Kidney (tissue), 14 donors: ENCODE measurements around the gene NAPB. TPM values are rescaled to one million over a fixed set of nuclear protein-coding genes. Genes with fewer than 3 reads are reported as not detected.
A peak's percentile ranks its signal among the peaks of the same experiment; 100 is the strongest.

ENCODE experiments used
- DNase-seq, 5 donors: peaks; one replicate each; pipeline ENCODE4 v3.0.0-alpha.2; 2013 to 2020
- FAIRE-seq: peaks from 2 replicates; lab custom pipeline; 2012; peaks lifted over from hg19 to GRCh38; lab: Jason Lieb, UNC
- H3K27ac ChIP-seq, 2 donors: one replicate each; pipeline ENCODE4 v1.7.0; 2013; ENCODE audit warnings: low read depth in 2 of 2, low read length in 2 of 2, inconsistent platforms in 1 of 2
- H3K27me3 ChIP-seq: one replicate; pipeline ENCODE4 v1.7.1; 2013; ENCODE audit warnings: low read length, inconsistent platforms; ENCODE audit not compliant: control insufficient read depth, insufficient read depth
- H3K36me3 ChIP-seq, 3 donors: one replicate each; pipeline versions ENCODE4 v1.7.0 to v1.7.1; 2013; ENCODE audit warnings: low read length in 3 of 3, control low read depth in 1 of 3, inconsistent platforms in 1 of 3; ENCODE audit not compliant: insufficient read depth in 3 of 3, control insufficient read depth in 2 of 3
- H3K4me1 ChIP-seq, 3 donors: one replicate each; pipeline versions ENCODE4 v1.7.0 to v1.7.1; 2013; ENCODE audit warnings: low read length in 3 of 3, inconsistent platforms in 1 of 3, low read depth in 1 of 3; ENCODE audit not compliant: control insufficient read depth in 2 of 3, insufficient read depth in 2 of 3
- H3K4me3 ChIP-seq, 3 donors: one replicate each; pipeline versions ENCODE4 v1.7.0 to v1.8.1; 2013; ENCODE audit warnings: low read length in 3 of 3, control low read depth in 1 of 3, inconsistent platforms in 1 of 3
- H3K9ac ChIP-seq, 3 donors: one replicate each; pipeline versions ENCODE4 v1.7.0 to v1.7.1; 2013; ENCODE audit warnings: low read length in 3 of 3, control low read depth in 1 of 3, inconsistent platforms in 1 of 3
- H3K9me3 ChIP-seq, 3 donors: one replicate each; pipeline versions ENCODE4 v1.7.0 to v1.7.1; 2013; ENCODE audit warnings: low read length in 3 of 3, control low read depth in 1 of 3, inconsistent platforms in 1 of 3; ENCODE audit not compliant: control insufficient read depth in 2 of 3, insufficient read depth in 1 of 3
- intact Hi-C: fragments of 100-400 bp; cut with DNase I; formaldehyde crosslinking; loops from one replicate; pipeline ENCODE4 v1.11.1; 2022
- polyA plus RNA-seq: library from polyadenylated mRNA; stranded (reverse); fragments of 350-450 nt; fragmentation: Illumina TruSeq; extraction: RNeasy Lipid Tissue Mini Kit (QIAGEN cat#74804); gene quantifications from one replicate; pipeline ENCODE4 v1.2.3, GENCODE V29; 2014; ENCODE audit warnings: low read depth, low replicate concordance; ENCODE audit not compliant: insufficient read depth
- total RNA-seq: library from RNA; stranded (reverse); fragmentation: NEBNext Ultra II Directional; extraction: Animal tissue kit (Norgen Biotek cat#: 25700); gene quantifications from one replicate; pipeline ENCODE4 v1.2.1, GENCODE V29; 2021
- TF ChIP-seq, protein P1 (sequence below): IDR thresholded peaks from 3 replicates; pipeline ENCODE4 v1.5.1; 2012; ENCODE audit warnings: mild to moderate bottlenecking, moderate library complexity, borderline replicate concordance; ENCODE audit not compliant: insufficient read depth; ENCODE audit errors: extremely low read depth
- donor health status: control.
- donor health status: control.
- donor health status: control.
- donor health status: control.
- donor health status: control.
- donor health status: DM: yes; HTN: yes; CAD: no.
- donor health status: Normal renal cell carcinoma (clear cell type).

NAPB gene
- total and polyA plus RNA-seq, 2 donors from 2014 or later, result 5.3 to 9.6 TPM

GRCh38 chr20:23442436-23442835 lies 21.1 kb upstream of the NAPB start:
- Histone ChIP-seq H3K4me1 (no peaks in the 10 kb centered on the region), H3K36me3 (no peaks in the 10 kb centered on the region), H3K9me3 (no peaks in the 10 kb centered on the region), H3K27ac (no peak overlapping the region), H3K27me3 (no peaks in the 10 kb centered on the region), H3K4me3 (no peak overlapping the region), H3K9ac (no peak overlapping the region)
- FAIRE-seq (no peak), DNase-seq (no peak)
- intact Hi-C loops, result no loop called here
- TF ChIP-seq, protein P1, sequence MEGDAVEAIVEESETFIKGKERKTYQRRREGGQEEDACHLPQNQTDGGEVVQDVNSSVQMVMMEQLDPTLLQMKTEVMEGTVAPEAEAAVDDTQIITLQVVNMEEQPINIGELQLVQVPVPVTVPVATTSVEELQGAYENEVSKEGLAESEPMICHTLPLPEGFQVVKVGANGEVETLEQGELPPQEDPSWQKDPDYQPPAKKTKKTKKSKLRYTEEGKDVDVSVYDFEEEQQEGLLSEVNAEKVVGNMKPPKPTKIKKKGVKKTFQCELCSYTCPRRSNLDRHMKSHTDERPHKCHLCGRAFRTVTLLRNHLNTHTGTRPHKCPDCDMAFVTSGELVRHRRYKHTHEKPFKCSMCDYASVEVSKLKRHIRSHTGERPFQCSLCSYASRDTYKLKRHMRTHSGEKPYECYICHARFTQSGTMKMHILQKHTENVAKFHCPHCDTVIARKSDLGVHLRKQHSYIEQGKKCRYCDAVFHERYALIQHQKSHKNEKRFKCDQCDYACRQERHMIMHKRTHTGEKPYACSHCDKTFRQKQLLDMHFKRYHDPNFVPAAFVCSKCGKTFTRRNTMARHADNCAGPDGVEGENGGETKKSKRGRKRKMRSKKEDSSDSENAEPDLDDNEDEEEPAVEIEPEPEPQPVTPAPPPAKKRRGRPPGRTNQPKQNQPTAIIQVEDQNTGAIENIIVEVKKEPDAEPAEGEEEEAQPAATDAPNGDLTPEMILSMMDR, result no peak

DNA sequence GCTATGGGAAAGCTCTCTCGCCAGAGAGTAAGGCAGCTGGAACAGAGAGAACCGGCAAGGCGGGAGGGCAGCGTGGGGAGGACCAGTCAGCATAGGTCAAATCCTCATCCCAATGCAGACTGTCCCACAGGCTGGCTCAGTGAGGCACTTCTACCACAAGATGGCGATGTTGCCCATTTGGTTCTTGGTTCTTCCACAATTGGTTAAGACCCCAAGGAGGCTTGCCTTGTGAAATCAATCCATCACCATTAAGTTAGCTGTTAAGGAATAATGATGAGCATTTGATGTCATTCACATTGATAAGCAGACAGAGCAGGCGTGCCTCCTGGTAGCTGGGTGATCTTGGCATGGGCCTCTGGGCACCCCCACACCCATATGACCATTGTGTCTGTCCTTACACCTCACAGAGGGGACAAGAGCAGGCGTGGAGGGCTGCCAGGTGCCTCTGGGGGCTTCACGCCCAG lies 20.6 kb upstream of the NAPB start:
- FAIRE-seq, result no peak
- no peaks in the 10 kb centered on the region for H3K36me3 ChIP-seq
- no peaks in the 10 kb centered on the region for H3K9me3 ChIP-seq
- no peak overlapping the region for H3K27ac ChIP-seq
- peak in 4 of 5 donors; percentile 82 to 94 (median 88) for DNase-seq
- no peak overlapping the region for H3K4me3 ChIP-seq
- intact Hi-C loops, result no loop called here
- no peaks in the 10 kb centered on the region for H3K27me3 ChIP-seq
- H3K4me1 ChIP-seq, result no peaks in the 10 kb centered on the region
- TF ChIP-seq, protein P1, result peak; percentile 88
- H3K9ac ChIP-seq, result no peak overlapping the region

DNA sequence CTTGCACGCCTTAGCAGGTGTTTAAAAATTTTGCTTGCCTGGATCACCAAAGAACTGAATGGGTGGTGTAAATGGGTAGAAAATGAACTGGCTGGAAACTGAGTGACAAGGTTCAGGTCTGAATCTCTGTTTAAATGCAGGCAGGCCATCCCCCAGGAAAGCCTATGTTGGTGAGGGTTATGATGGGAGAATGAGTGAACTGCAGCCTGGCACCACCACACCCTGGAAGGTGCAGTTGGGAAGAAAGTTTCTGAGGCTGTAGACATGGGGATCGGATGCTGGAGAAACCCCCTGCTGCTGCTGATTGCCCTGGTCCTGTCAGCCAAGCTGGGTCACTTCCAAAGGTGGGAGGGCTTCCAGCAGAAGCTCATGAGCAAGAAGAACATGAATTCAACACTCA lies 18.7 kb upstream of the NAPB start:
- Histone ChIP-seq H3K27me3 (no peaks in the 10 kb centered on the region), H3K27ac (no peak overlapping the region), H3K9me3 (no peaks in the 10 kb centered on the region), H3K9ac (no peak overlapping the region), H3K36me3 (no peaks in the 10 kb centered on the region), H3K4me1 (peaks cover 0 to 2% (median 0%) of the 10 kb centered on the region in 3 donors), H3K4me3 (no peak overlapping the region)
- DNase-seq, result no peak
- FAIRE-seq, result no peak
- TF ChIP-seq, protein P1, result no peak
- intact Hi-C loops, result no loop called here

DNA sequence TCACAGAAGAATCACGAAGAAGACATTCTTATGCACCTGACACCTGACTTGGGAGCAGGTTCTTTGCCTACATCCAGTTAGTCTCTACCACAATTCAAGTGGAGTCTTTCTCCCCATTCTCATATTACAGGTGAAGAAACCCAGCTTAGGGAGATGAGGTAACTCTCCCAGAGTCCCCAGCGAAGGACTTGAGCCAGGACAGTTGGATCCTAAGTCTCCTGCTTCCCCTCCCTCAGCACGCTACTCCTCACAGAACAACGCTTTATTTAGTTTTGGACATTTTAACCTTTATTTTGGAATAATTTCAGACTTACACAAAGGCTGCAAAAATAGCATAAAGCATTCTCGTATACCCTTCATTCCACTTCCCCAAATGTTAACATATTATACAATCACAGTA lies 17.4 kb upstream of the NAPB start:
- Histone ChIP-seq H3K4me1 (peaks cover 0 to 2% (median 0%) of the 10 kb centered on the region in 3 donors), H3K36me3 (no peaks in the 10 kb centered on the region), H3K9me3 (no peaks in the 10 kb centered on the region), H3K4me3 (no peak overlapping the region), H3K27ac (no peak overlapping the region), H3K9ac (no peak overlapping the region), H3K27me3 (no peaks in the 10 kb centered on the region)
- intact Hi-C loops, result no loop called here
- FAIRE-seq (no peak), DNase-seq (no peak)
- TF ChIP-seq, protein P1, result no peak
